DOHH2 (cell line): ENCODE measurements around the gene TJAP1.

Experiments used
- H3F3A ChIP-seq: fragments of 200-600 bp; sonication (generic), shearing (Covaris generic); 2 replicates; pipeline ENCODE4 v1.6.0; 2016; ENCODE audit warnings: antibody characterized with exemption, mild to moderate bottlenecking; ENCODE audit not compliant: control insufficient read depth, insufficient read depth
- H3K27ac ChIP-seq: fragments of 200-600 bp; sonication (generic); 2 replicates; pipeline ENCODE4 v1.5.1; 2014; ENCODE audit warnings: low read depth, mild to moderate bottlenecking, low read length, moderate library complexity
- H3K27me3 ChIP-seq: fragments of 200-600 bp; sonication (generic); 2 replicates; pipeline ENCODE4 v1.6.1; 2014; ENCODE audit warnings: mild to moderate bottlenecking, low read length, mixed read lengths; ENCODE audit not compliant: control insufficient read depth
- H3K36me3 ChIP-seq: fragments of 200-600 bp; sonication (generic); 2 replicates; pipeline ENCODE4 v1.6.1; 2014; ENCODE audit warnings: mild to moderate bottlenecking, low read length, moderate library complexity, mixed read lengths; ENCODE audit not compliant: control insufficient read depth
- H3K4me1 ChIP-seq: fragments of 200-600 bp; sonication (generic); 2 replicates; pipeline ENCODE4 v1.6.1; 2014; ENCODE audit warnings: mild to moderate bottlenecking, low read length, mixed read lengths; ENCODE audit not compliant: control insufficient read depth
- H3K4me2 ChIP-seq: fragments of 200-600 bp; sonication (generic); 2 replicates; pipeline ENCODE4 v1.6.0; 2014; ENCODE audit warnings: mild to moderate bottlenecking, low read length, moderate library complexity
- H3K4me3 ChIP-seq: fragments of 200-600 bp; sonication (generic); 2 replicates; pipeline ENCODE4 v1.5.1; 2014; ENCODE audit warnings: mild to moderate bottlenecking, low read length, mixed read lengths
- H3K79me2 ChIP-seq: fragments of 200-600 bp; sonication (generic); 2 replicates; pipeline ENCODE4 v1.6.1; 2014; ENCODE audit warnings: mild to moderate bottlenecking, low read length, mixed read lengths; ENCODE audit not compliant: control insufficient read depth
- H3K9me2 ChIP-seq: fragments of 200-600 bp; sonication (generic); replicated peaks from 2 replicates; pipeline ENCODE4 v1.6.1; 2014; ENCODE audit warnings: mild to moderate bottlenecking, low read length, mixed read lengths; ENCODE audit not compliant: control insufficient read depth
- H3K9me3 ChIP-seq: fragments of 200-600 bp; sonication (generic); 2 replicates; pipeline ENCODE4 v1.6.1; 2014; ENCODE audit warnings: antibody characterized with exemption, low read length, mixed read lengths; ENCODE audit not compliant: control insufficient read depth, insufficient read depth
- H4K20me1 ChIP-seq: fragments of 200-600 bp; sonication (generic); 2 replicates; pipeline ENCODE4 v1.6.0; 2014; ENCODE audit warnings: low read depth, mild to moderate bottlenecking, antibody characterized with exemption, low read length, moderate library complexity; ENCODE audit not compliant: control insufficient read depth, insufficient read depth
- CTCF ChIP-seq: fragments of 200-600 bp; sonication (generic); IDR thresholded peaks from one replicate; pipeline ENCODE4 v1.5.1; 2014; ENCODE audit warnings: antibody characterized with exemption, mild to moderate bottlenecking, low read depth, low read length; ENCODE audit not compliant: poor library complexity, severe bottlenecking
- EZH2phosphoT487 ChIP-seq: fragments of 200-600 bp; sonication (generic); IDR thresholded peaks from 2 replicates; pipeline ENCODE4 v1.6.1; 2017; ENCODE audit warnings: borderline replicate concordance, mild to moderate bottlenecking, antibody characterized with exemption, low read length, moderate library complexity, mixed read lengths

The TJAP1 gene

DNA sequence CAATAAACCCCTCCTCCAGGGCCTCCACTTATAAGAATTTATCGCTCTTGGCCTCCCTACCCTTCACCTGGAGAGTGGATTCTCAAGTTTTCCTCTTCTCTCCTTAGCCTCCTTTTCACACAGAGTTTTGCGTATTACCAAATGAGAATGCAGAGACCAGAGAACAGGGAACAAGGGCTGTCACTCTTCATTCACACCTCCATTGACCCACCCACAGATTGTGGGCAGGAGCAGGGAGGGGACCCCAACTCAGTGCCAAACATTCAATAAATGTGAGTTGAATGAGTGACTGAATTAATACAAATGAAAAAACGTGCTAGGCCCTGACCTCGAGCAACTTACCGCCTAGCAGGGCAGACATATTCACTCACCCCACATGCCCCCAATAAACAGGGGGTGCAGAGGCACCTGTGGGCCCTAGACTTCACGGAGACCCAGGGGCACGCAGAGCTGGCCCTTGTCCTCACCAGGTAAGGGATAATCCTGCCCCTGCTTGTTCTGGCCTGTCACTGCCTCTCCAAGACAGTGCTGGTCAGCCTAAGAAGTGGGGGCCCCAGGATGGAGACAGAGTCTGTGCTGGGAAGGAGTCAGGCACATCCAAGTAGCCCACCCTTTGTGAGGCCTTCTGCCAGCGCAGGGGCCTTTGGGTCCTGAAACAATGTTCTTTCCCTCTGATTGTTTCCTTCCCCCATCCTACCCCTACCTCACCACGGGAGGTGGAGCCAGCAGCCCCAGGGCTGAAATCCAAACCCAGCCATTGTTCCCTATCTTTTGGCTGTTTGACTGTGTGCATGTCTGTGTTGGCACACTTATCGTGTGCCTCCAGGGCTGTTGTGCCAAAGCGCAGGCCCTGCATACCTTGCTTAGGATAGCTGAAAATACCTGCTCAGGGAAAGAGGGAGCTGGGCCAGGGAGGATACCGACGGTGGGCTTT lies 8.4 kb upstream of the TJAP1 start:
- Histone ChIP-seq H3F3A (no peaks in the 10 kb centered on the region), H4K20me1 (no peaks in the 10 kb centered on the region), H3K79me2 (no peaks in the 10 kb centered on the region), H3K27me3 (peaks cover 24% of the 10 kb centered on the region), H3K4me3 (no peak overlapping the region), H3K9me3 (no peaks in the 10 kb centered on the region), H3K4me1 (no peaks in the 10 kb centered on the region), H3K9me2 (no peaks in the 10 kb centered on the region), H3K36me3 (no peaks in the 10 kb centered on the region), H3K27ac (no peak overlapping the region), H3K4me2 (no peak overlapping the region)
- TF ChIP-seq EZH2phosphoT487 (no peak), CTCF (no peak)

- Histone ChIP-seq H3F3A (no peaks in the 10 kb centered on the region), H4K20me1 (no peaks in the 10 kb centered on the region), H3K9me3 (no peaks in the 10 kb centered on the region), H3K36me3 (no peaks in the 10 kb centered on the region), H3K27me3 (peaks cover 24% of the 10 kb centered on the region), H3K4me1 (no peaks in the 10 kb centered on the region), H3K4me3 (no peak overlapping the region), H3K79me2 (no peaks in the 10 kb centered on the region), H3K9me2 (no peaks in the 10 kb centered on the region), H3K4me2 (no peak overlapping the region), H3K27ac (no peak overlapping the region)
- TF ChIP-seq EZH2phosphoT487 (no peak), CTCF (no peak)
Observed at GRCh38 chr6:43469947-43470346, 7.4 kb upstream of the TJAP1 start.

GRCh38 chr6:43471399-43471798 lies 6.0 kb upstream of the TJAP1 start:
- Histone ChIP-seq H3K9me3 (no peaks in the 10 kb centered on the region), H3K27me3 (peaks cover 20% of the 10 kb centered on the region), H3K4me1 (no peaks in the 10 kb centered on the region), H3K36me3 (no peaks in the 10 kb centered on the region), H3K4me2 (no peak overlapping the region), H3K4me3 (no peak overlapping the region), H3K79me2 (no peaks in the 10 kb centered on the region), H3K9me2 (no peaks in the 10 kb centered on the region), H4K20me1 (no peaks in the 10 kb centered on the region), H3K27ac (no peak overlapping the region), H3F3A (peaks cover under 1% of the 10 kb centered on the region; the same call in 1 of the 2 replicates)
- TF ChIP-seq EZH2phosphoT487 (no peak), CTCF (no peak)
